HepG2 (cell line): ENCODE measurements around the gene TEAD1. TPM values are rescaled to one million over a fixed set of nuclear protein-coding genes. Genes with fewer than 3 reads are reported as not detected.

Experiments
- ATAC-seq: fragments of 200-7000 bp; cut with Tn5 transposase; 3 replicates; pipeline ENCODE4 v1.9.1; 2020; ENCODE audit warnings: mild to moderate bottlenecking, moderate library complexity
- BruUV-seq: library from RNA; stranded (reverse); fragments of 400-500 nt; replicated peaks from 2 replicates; lab custom pipeline; 2021; lab: Mats Ljungman, UMichigan
- CTCF ChIA-PET: fragments of 300-600 bp; formaldehyde crosslinking; extraction: SDS; loops from one replicate; lab custom pipeline; 2021; ENCODE audit warnings: low total read pairs, inconsistent platforms, low intra/inter-chr PET ratio; lab: Yijun Ruan, JAX
- POLR2A ChIA-PET: fragments of 350-600 bp; sonication (Branson Sonifier 250); formaldehyde crosslinking; loops from one replicate; lab custom pipeline; 2020; ENCODE audit warnings: antibody characterized with exemption, inconsistent platforms; lab: Yijun Ruan, JAX
- DNase-seq: peaks from one replicate; pipeline ENCODE4 v3.0.0-alpha.2; 2015; ENCODE audit warnings: low spot score
- FAIRE-seq: peaks from 3 replicates; lab custom pipeline; 2011; peaks lifted over from hg19 to GRCh38; lab: Jason Lieb, UNC
- H2AFZ ChIP-seq: one replicate; pipeline ENCODE4 v1.6.1; 2011; ENCODE audit warnings: low read length, inconsistent platforms
- H3K27ac ChIP-seq: fragments of 300-600 bp; 3 replicates; pipeline ENCODE4 v1.8.0; 2011; ENCODE audit warnings: mixed run types, mild to moderate bottlenecking, mixed read lengths, low read length, inconsistent platforms; ENCODE audit not compliant: insufficient read depth; ENCODE audit errors: extremely low read length
- H3K27me3 ChIP-seq, 2 experiments: fragments of 200-600 bp in 1 of 2; 2 replicates in 1 of 2; 3 replicates in 1 of 2; pipeline versions ENCODE4 v1.6.0 to v1.8.0; 2011; ENCODE audit warnings: low read length in 2 of 2, mild to moderate bottlenecking in 2 of 2, moderate library complexity in 2 of 2, inconsistent platforms in 1 of 2; ENCODE audit not compliant: insufficient read depth in 2 of 2, control insufficient read depth in 1 of 2
- H3K36me3 ChIP-seq, 2 experiments: fragments of 200-600 bp in 1 of 2; replicated peaks in 1 of 2; 2 replicates in 1 of 2; 3 replicates in 1 of 2; pipeline versions ENCODE4 v1.5.1 to v1.8.0; 2011; ENCODE audit warnings: low read length in 2 of 2, inconsistent platforms in 1 of 2; ENCODE audit not compliant: insufficient read depth in 2 of 2, control insufficient read depth in 1 of 2
- H3K4me1 ChIP-seq: 2 replicates; pipeline ENCODE4 v1.5.1; 2012; ENCODE audit warnings: low read length, inconsistent platforms; ENCODE audit not compliant: insufficient read depth
- H3K4me2 ChIP-seq: 2 replicates; pipeline ENCODE4 v1.6.0; 2011; ENCODE audit warnings: low read depth, low read length, inconsistent platforms
- H3K4me3 ChIP-seq, 3 experiments: fragments of 200-600 bp in 1 of 3; sonication (generic), shearing (Covaris generic) in 1 of 3; replicated peaks in 1 of 3; 2 replicates each; pipeline ENCODE4 v1.5.1; 2011 to 2016; ENCODE audit warnings: low read length in 3 of 3, inconsistent platforms in 2 of 3, low read depth in 2 of 3, mild to moderate bottlenecking in 2 of 3, control low read depth in 1 of 3, mixed read lengths in 1 of 3; ENCODE audit not compliant: insufficient read depth in 1 of 3
- H3K79me2 ChIP-seq: one replicate; pipeline ENCODE4 v1.6.1; 2011; ENCODE audit warnings: low read length, inconsistent platforms; ENCODE audit not compliant: insufficient read depth
- H3K9ac ChIP-seq: 2 replicates; pipeline ENCODE4 v1.6.0; 2011; ENCODE audit warnings: mild to moderate bottlenecking, low read depth, low read length, inconsistent platforms; ENCODE audit not compliant: insufficient read depth
- H3K9me3 ChIP-seq: 2 replicates; pipeline ENCODE4 v1.5.1; 2012; ENCODE audit warnings: mild to moderate bottlenecking, low read length
- H4K20me1 ChIP-seq: 2 replicates; pipeline ENCODE4 v1.6.0; 2011; ENCODE audit warnings: inconsistent platforms, mild to moderate bottlenecking, low read length, moderate library complexity; ENCODE audit not compliant: insufficient read depth
- CEBPB ChIP-seq: IDR thresholded peaks from 2 replicates; pipeline ENCODE4 v1.6.1; 2011; ENCODE audit warnings: low read depth, low read length, improper control_type of control experiment, borderline replicate concordance
- CEBPG ChIP-seq: IDR thresholded peaks from 2 replicates; pipeline ENCODE4 v1.6.1; 2016
- FOXA3 ChIP-seq: IDR thresholded peaks from 2 replicates; pipeline ENCODE4 v1.6.1; 2016; ENCODE audit warnings: missing genetic modification reagents, missing compliant biosample characterization
- MAFK ChIP-seq, 2 experiments: IDR thresholded peaks in 1 of 2; conservative IDR thresholded peaks in 1 of 2; 2 replicates each; pipeline ENCODE4 v1.6.1; 2011; ENCODE audit warnings: improper control_type of control experiment in 2 of 2, low read length in 2 of 2
- ZBTB42 ChIP-seq: sonication (generic); formaldehyde crosslinking; IDR thresholded peaks from 2 replicates; pipeline ENCODE4 v1.5.0; 2020; ENCODE audit warnings: mild to moderate bottlenecking, missing genetic modification reagents
- ZFP1 ChIP-seq: IDR thresholded peaks from 2 replicates; pipeline ENCODE4 v1.6.1; 2016
- ZNF343 ChIP-seq: sonication (generic); formaldehyde crosslinking; IDR thresholded peaks from 2 replicates; pipeline ENCODE4 v1.4.0; 2020; ENCODE audit warnings: mild to moderate bottlenecking, missing genetic modification reagents
- ZNF766 ChIP-seq: sonication (generic); formaldehyde crosslinking; IDR thresholded peaks from 2 replicates; pipeline ENCODE4 v1.5.0; 2020; ENCODE audit warnings: missing genetic modification reagents, borderline replicate concordance
- ZSCAN20 ChIP-seq: sonication (generic); formaldehyde crosslinking; IDR thresholded peaks from 2 replicates; pipeline ENCODE4 v1.4.0; 2020; ENCODE audit warnings: missing genetic modification reagents, mild to moderate bottlenecking, borderline replicate concordance
- whole genome bisulfite sequencing: methylation state at CpG from one replicate; pipeline ENCODE4 v1.1.6; 2017; ENCODE audit warnings: low lambda C conversion rate; 5-methylcytosine and 5-hydroxymethylcytosine counted together
- in situ Hi-C: cut with HindIII; loops from 2 replicates; pipeline ENCODE4 v1.10.0; 2017; ENCODE audit warnings: low pct_unique_long_range_greater_than_20kb; ENCODE audit not compliant: extremely low pct_ligation_motif_present
- intact Hi-C: fragments of 100-400 bp; cut with micrococcal nuclease; formaldehyde crosslinking; loops from one replicate; pipeline ENCODE4 v1.10.0; 2022; ENCODE audit not compliant: unreplicated experiment
- polyA plus RNA-seq, 8 experiments: library from polyadenylated mRNA; depleted of rRNA in 3 of 8; stranded (reverse) in 7 of 8; unstranded in 1 of 8; fragments of >200 nt; fragmentation: Illumina TruSeq in 4 of 8; extraction: Trizol in 4 of 8; gene quantifications; 2 replicates each; pipeline versions ENCODE4 v1.2.1 to v1.2.3, GENCODE V29; 2011 to 2016; ENCODE audit warnings: low read depth in 4 of 8, missing spikeins in 1 of 8, mixed read lengths in 1 of 8; ENCODE audit not compliant: insufficient read depth in 1 of 8
- total RNA-seq, 5 experiments: library from RNA; depleted of rRNA; stranded (reverse); fragments of >200 nt; fragmentation: Illumina TruSeq; extraction: Trizol; gene quantifications; 2 replicates each; pipeline ENCODE4 v1.2.3, GENCODE V29; 2016; ENCODE audit warnings: low read depth in 1 of 5
- TF ChIP-seq, protein P1 (sequence below): sonication (generic); formaldehyde crosslinking; IDR thresholded peaks from 2 replicates; pipeline ENCODE4 v1.4.0; 2020; ENCODE audit warnings: missing genetic modification reagents, borderline replicate concordance
- TF ChIP-seq, protein P2 (sequence below): sonication (generic); formaldehyde crosslinking; IDR thresholded peaks from 2 replicates; pipeline ENCODE4 v1.8.0; 2022; ENCODE audit warnings: missing genetic modification reagents, mild to moderate bottlenecking, borderline replicate concordance
- TF ChIP-seq, protein P3 (sequence below), 2 experiments: fragments of 450-650 bp in 1 of 2; sonication (generic) in 1 of 2; formaldehyde crosslinking; IDR thresholded peaks; 2 replicates each; pipeline versions ENCODE4 v1.5.0 to v1.8.0; 2020 to 2022; ENCODE audit warnings: mild to moderate bottlenecking in 1 of 2, missing genetic modification reagents in 1 of 2
- TF ChIP-seq, protein P4 (sequence below): sonication (generic); formaldehyde crosslinking; IDR thresholded peaks from 2 replicates; pipeline ENCODE4 v1.8.1; 2023; ENCODE audit warnings: missing genetic modification reagents, mild to moderate bottlenecking, borderline replicate concordance

Gene TEAD1
- total and polyA plus RNA-seq, 2 of the 13 experiments (the other 11 are each of a cell fraction or from before 2014, with no cell fraction given) = 20.1 to 30.5 TPM

DNA sequence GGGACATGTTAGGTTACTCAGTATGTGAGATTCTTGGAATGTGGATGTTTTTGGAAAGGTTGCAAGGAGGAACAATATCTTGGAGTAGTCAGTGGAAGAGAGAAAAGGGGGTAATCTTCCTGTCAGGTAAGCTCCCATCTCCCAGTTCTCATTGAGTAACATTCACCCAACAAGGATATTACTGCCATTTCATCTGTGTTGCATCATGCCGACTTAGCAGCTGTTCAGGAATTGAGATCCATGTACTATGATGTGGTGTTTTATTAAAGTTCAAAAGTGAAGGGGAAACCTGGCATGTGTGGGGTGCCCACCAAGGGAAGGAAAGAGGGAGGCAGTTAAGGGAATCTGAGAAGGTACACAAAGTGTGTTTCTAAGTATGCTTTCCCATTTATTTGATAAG lies 276.4 kb downstream of the TEAD1 start:
- ATAC-seq = no peak

More for the DNA sequence above, 276.4 kb downstream of the TEAD1 start:
- no peaks in the 10 kb centered on the region for H3K36me3 ChIP-seq
- CTCF ChIA-PET = no interaction called here
- H4K20me1 ChIP-seq = no peaks in the 10 kb centered on the region
- H3K4me1 ChIP-seq = no peaks in the 10 kb centered on the region
- no peaks in the 10 kb centered on the region for H3K79me2 ChIP-seq
- WGBS = 0% methylated on average over 1 of the region's 1 CpG
- no peak for DNase-seq
- in situ Hi-C loops = no loop called here
- H3K4me2 ChIP-seq = no peak overlapping the region
- H3K27me3 ChIP-seq = no peaks in the 10 kb centered on the region
- no peak for FAIRE-seq
- H3K27ac ChIP-seq = no peak overlapping the region
- H2AFZ ChIP-seq = no peak overlapping the region
- H3K9ac ChIP-seq = no peak overlapping the region
- intact Hi-C loops = no loop called here
- no TSS peak for BruUV-seq
- TF ChIP-seq ZSCAN20 (CRISPR knock-in tag) (no peak), ZBTB42 (CRISPR knock-in tag) (no peak), FOXA3 (CRISPR knock-in tag) (no peak), ZNF766 (CRISPR knock-in tag) (no peak), ZNF343 (CRISPR knock-in tag) (no peak), CEBPG (peak; percentile 41; the same call in 1 of the 2 replicates), MAFK (conservative IDR thresholded peaks at IDR 0.05 in 1 of 2, IDR thresholded peaks at IDR 0.05 in 1 of 2; ENCODE audit: low read length in 2 of 2) (no peak), ZFP1 (no peak), CEBPB (0 out of 2 replicates have a peak, but pooled peaks have one; percentile 37)
- TF ChIP-seq, protein P1, sequence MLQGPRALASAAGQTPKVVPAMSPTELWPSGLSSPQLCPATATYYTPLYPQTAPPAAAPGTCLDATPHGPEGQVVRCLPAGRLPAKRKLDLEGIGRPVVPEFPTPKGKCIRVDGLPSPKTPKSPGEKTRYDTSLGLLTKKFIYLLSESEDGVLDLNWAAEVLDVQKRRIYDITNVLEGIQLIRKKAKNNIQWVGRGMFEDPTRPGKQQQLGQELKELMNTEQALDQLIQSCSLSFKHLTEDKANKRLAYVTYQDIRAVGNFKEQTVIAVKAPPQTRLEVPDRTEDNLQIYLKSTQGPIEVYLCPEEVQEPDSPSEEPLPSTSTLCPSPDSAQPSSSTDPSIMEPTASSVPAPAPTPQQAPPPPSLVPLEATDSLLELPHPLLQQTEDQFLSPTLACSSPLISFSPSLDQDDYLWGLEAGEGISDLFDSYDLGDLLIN (CRISPR knock-in tag) = no peak
- TF ChIP-seq, protein P2, sequence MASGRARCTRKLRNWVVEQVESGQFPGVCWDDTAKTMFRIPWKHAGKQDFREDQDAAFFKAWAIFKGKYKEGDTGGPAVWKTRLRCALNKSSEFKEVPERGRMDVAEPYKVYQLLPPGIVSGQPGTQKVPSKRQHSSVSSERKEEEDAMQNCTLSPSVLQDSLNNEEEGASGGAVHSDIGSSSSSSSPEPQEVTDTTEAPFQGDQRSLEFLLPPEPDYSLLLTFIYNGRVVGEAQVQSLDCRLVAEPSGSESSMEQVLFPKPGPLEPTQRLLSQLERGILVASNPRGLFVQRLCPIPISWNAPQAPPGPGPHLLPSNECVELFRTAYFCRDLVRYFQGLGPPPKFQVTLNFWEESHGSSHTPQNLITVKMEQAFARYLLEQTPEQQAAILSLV (CRISPR knock-in tag) = no peak
- TF ChIP-seq, protein P3, sequence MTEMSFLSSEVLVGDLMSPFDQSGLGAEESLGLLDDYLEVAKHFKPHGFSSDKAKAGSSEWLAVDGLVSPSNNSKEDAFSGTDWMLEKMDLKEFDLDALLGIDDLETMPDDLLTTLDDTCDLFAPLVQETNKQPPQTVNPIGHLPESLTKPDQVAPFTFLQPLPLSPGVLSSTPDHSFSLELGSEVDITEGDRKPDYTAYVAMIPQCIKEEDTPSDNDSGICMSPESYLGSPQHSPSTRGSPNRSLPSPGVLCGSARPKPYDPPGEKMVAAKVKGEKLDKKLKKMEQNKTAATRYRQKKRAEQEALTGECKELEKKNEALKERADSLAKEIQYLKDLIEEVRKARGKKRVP (CRISPR knock-in tag; IDR thresholded peaks at IDR 0.05) = peak in 1 of 2 experiments; percentile 95; a peak in 2 of 4 replicates
- TF ChIP-seq, protein P4, sequence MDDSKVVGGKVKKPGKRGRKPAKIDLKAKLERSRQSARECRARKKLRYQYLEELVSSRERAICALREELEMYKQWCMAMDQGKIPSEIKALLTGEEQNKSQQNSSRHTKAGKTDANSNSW (CRISPR knock-in tag) = no peak
- H3K9me3 ChIP-seq = no peaks in the 10 kb centered on the region
- no peak overlapping the region for H3K4me3 ChIP-seq
- POLR2A ChIA-PET = no interaction called here
